Hematopoietic multipotent progenitor cell (in vitro differentiated cells): ENCODE results near the gene UFL1. TPM values are rescaled to one million over a fixed set of nuclear protein-coding genes. Genes with fewer than 3 reads are reported as not detected.

Experiments used
- DNase-seq, 3 donors: peaks; one replicate each; pipeline ENCODE4 v3.0.0-alpha.2; 2011 to 2015; ENCODE audit warnings: low read depth in 2 of 3, low spot score in 2 of 3
- total RNA-seq: library from RNA; depleted of rRNA; stranded (reverse); fragments of >200 nt; gene quantifications from one replicate; pipeline ENCODE4 v1.2.3, GENCODE V29; 2012

Gene UFL1
- total RNA-seq, 1 donor: 7.0 TPM

GRCh38 chr6:96570053-96570452, 48.4 kb downstream of the UFL1 start:
- no peak for DNase-seq

GRCh38 chr6:96571551-96571950, 49.9 kb downstream of the UFL1 start:
- DNase-seq: no peak

GRCh38 chr6:96575359-96575758, 53.8 kb downstream of the UFL1 start:
- no peak for DNase-seq

GRCh38 chr6:96576221-96576620, 54.6 kb downstream of the UFL1 start:
- DNase-seq: no peak

GRCh38 chr6:96582021-96582420, 60.4 kb downstream of the UFL1 start:
- no peak for DNase-seq

GRCh38 chr6:96582436-96582835, 60.8 kb downstream of the UFL1 start:
- no peak for DNase-seq

- no peak for DNase-seq
Measured at GRCh38 chr6:96604420-96604819, 82.8 kb downstream of the UFL1 start.

Other genes starting within 250 kb of the UFL1 start
- not detected for gene FHL5, start 41.3 kb downstream of the UFL1 start, total RNA-seq